ENCODE measurements around the gene MED13L. TPM values are rescaled to one million over a fixed set of nuclear protein-coding genes. Genes with fewer than 3 reads are reported as not detected.
"Not testable (repeated sequence)": the region's sequence is repeated elsewhere in the genome, so short reads cannot be mapped to it uniquely, and the experiment has no call there.

MED13L gene
- total RNA-seq, 1 donor from 2014 or later, result 41.9 TPM

DNA sequence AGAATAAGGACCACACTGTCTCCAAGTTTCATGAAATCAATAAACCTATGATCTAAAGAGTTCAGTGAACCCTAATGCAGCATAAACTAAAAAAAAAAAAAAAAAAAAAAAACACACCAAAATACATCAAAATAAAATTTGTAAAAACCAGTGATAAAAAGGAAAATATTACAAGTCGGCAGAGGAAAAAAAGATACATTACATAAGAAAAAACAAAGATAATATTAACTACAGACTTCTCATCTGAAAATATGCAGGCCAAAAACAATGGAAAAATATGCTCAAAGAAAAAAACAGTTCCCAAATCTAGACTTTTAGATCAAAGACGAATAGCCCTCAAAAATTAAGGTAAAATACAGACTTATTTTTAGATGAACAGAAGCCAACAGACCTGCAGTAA, 27.6 kb downstream of the MED13L start:
- ATAC-seq (no peak), DNase-seq (ENCODE audit: low spot score) (no peak)

- DNase-seq (ENCODE audit: low spot score) (no peak), ATAC-seq (peak; percentile 75)
Observed at GRCh38 chr12:116248930-116249329, 28.6 kb downstream of the MED13L start.

DNA sequence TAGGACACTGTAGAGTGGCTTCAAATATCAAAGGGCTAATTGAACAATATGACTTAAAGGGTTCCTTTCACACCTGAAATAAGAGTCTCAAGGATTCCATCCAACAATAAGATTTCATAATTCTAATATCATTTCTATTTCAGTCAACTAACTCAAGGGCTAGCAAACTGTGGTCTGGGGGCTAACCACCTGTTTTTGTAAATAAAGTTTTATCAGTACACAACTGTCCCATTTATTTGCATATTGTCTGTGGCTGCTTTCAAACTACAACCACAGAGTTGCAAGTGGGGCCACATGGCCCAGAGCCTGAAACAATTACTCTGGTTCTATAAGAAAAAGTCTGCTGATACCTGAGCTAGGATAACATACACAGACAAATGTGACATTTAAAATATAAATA, 29.1 kb downstream of the MED13L start:
- no peak for DNase-seq (ENCODE audit: low spot score)
- ATAC-seq, result no peak

DNA sequence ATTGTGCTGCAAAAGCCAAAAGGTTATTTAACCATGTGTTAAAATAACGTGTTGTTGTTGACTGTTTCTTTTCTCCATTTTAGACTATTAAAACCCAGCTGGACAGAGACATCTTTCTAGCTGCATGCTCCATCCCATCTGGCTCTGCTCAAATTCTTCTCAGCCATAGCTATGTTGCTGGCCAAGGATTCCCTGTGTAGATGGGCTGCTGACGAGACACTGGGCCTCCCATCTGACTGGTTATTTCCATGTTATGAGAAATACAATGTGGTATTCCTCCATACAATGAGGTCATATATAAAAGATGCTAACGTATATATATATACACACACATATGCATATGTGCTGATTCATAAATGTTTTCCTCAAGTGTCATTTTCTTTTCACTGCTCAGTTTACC, 30.1 kb downstream of the MED13L start:
- DNase-seq (ENCODE audit: low spot score) (no peak), ATAC-seq (no peak)

DNA sequence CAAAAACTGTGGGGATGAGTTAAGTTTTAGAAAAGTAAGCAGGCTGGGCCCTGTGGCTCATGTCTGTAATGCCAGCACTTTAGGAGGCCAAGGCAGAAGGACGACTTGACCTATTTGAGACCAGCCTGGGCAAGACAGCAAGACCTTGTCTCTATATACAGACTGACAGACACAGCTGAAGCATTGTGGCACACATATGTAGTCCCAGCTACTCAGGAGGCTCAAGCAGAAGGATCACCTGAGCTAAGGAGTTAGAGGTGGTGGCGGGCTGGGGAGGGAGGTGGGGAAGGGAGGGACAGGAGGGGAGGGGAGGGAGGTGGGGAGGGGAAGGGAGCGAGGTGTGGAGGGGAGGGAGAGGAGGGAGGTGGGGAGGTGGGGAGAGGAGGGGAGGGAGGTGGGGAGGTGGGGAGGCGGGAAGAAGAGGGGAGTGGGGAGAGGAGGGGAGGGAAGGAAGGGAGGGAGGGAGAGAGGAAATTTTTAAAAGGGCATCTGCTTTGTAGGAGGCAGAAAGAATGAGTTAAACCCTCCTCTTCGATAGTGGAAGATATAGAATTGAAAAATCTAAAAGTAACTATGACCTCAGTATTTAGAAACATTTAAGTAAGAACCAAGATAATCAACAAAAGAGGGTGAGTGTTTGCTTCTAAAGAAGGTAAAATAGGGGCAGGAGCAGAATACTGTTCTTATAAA, 30.9 kb downstream of the MED13L start:
- no peak for DNase-seq (ENCODE audit: low spot score)
- ATAC-seq, result no peak

- no peak for DNase-seq (ENCODE audit: low spot score)
- no peak for ATAC-seq
Observed at GRCh38 chr12:116245189-116245588, 32.3 kb downstream of the MED13L start.

- DNase-seq (ENCODE audit: low spot score), result no peak
- ATAC-seq, result no peak
Observed at GRCh38 chr12:116244474-116245090, 32.9 kb downstream of the MED13L start.

DNA sequence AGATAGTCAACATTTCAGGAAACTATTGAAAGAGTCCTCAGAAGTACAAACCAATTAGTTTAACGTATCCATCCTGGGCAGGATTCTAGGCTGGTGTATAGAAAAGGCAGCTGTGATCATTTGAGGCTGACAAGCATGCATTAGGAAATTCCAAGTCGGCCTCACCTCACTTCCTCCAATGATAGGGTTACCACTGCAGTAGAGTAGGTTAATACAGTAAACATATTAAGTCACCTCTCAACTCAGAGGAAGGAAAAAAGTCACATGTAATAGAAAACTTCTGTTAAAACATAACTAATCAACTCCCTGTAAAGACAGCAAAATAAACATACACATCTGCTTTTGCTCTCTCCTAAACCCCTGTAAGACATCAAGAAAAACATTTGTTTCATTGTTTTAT, 33.5 kb downstream of the MED13L start:
- peak; percentile 29 for ATAC-seq

GRCh38 chr12:116242740-116243139, 34.8 kb downstream of the MED13L start:
- ATAC-seq (no peak), DNase-seq (ENCODE audit: low spot score) (no peak)

More for the DNA sequence above, 33.5 kb downstream of the MED13L start:
- DNase-seq (ENCODE audit: low spot score), result no peak

DNA sequence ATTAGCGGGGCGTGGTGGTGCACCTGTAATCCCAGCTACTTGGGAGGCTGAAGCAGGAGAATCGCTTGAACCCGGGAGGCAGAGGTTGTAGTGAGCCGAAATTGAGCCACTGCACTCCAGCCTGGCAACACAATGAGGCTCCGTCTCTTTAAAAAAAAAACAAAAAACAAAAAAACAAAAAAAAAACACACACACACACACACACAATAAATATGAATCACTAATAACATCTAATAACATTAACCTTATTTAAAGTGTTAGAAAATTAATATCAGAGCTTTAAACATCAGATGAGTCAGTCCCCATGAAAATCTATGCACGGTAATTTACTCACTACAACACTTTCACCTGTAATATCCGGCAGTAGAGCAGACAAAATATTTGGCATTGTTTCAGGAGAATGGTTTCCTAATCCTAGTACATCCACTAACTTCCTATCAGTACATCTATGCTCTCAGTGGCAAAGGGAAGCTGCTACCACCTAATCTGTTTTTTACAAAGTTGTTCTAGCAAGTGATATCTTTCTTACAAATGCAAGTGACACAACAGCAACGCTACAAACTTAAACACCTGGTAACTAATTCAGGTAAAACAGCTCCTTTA, 36.2 kb downstream of the MED13L start:
- ATAC-seq, result peak; percentile 82
- DNase-seq (ENCODE audit: low spot score), result no peak

GRCh38 chr12:116238570-116239119, 38.8 kb downstream of the MED13L start:
- not testable (repeated sequence) for ATAC-seq; DNase-seq (ENCODE audit: low spot score)

DNA sequence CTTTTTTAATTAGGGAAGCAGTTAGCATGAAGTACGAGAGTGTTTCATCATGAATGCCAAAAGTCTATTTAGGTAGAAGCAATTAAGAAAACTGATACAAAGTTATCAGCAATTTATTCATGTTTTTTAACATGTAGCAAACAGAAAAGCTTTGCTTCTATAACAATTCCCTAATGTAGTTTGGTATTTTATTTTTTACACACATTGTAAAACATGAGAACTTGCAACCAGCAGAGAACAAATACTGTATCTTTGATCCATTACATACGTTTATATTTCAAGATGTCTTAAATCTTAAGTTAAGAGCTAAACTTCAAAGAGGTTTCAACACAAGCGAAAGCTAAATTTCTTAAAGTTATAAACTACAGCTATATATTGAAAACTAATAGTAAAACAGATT, 39.3 kb downstream of the MED13L start:
- DNase-seq (ENCODE audit: low spot score), result no peak
- no peak for ATAC-seq

GRCh38 chr12:116236976-116237375, 40.5 kb downstream of the MED13L start:
- ATAC-seq (no peak), DNase-seq (ENCODE audit: low spot score) (no peak)

DNA sequence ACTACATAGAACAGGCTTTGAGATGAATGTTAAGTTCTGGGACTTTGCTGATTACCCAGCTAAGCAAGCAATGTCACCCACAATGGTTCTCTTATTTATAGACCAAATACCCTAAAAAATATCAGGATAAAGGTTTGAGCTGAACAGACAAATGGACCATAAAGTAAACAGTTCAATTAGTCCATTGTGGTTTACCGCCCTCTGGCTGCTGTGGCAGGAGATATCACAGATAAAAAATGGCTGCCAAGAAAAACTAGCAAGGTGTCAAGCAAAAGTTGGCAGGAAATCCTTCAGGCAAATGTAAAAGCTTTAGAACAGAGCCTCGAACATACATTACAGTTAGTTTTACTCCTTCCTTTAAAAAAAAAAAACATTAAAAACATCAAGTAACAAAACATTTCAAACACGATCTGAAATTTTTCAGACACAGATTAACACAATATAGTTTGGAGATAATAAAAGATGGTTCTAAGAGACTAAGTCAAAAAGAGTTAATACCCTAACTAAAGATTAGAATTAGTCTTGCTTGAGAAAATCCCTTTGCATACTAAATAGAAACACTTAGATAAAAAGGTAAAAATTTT, 41.3 kb downstream of the MED13L start:
- DNase-seq (ENCODE audit: low spot score), result peak; percentile 56
- ATAC-seq, result peak; percentile 83

GRCh38 chr12:116234148-116234547, 43.3 kb downstream of the MED13L start:
- DNase-seq (ENCODE audit: low spot score); ATAC-seq: not testable (repeated sequence)

DNA sequence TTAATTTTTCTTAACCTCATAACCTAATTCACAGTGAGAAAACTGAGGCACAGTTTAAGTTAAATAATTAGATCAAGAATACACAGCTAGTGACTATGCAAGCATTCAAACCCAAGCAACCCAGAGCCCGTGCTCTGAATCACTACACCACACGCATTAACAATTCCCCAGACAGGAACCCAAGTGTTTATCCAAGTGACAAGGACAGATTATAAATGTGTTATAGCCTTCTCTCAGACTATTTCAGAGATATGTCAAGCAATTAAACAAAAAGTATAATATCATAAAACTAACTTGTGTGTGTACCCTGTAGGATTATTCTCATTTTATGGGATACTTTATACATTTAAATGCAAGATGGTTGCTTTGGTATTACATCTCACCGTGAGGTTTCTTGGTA, 43.8 kb downstream of the MED13L start:
- no peak for ATAC-seq
- DNase-seq (ENCODE audit: low spot score), result no peak

DNA sequence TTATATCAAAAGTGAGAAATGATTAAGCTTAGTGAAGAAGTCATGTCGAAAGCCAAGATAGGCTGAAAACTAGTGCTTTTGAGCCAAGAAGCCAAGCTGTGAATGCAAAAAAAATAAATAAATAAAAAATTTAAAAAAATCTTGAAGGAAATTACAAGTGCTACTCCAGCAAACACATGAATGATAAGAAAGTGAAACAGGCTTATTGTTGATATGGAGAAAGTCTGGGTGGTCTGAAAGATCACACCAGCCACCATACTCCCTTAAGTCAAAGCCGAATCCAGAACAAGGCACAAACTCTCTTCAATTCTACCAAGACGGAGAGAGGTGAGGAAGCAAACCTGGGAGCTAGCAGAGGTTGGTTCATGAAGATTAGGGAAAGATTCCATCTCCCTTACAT, 49.7 kb downstream of the MED13L start:
- ATAC-seq (no peak), DNase-seq (ENCODE audit: low spot score) (no peak)

- ATAC-seq (no peak), DNase-seq (ENCODE audit: low spot score) (no peak)
Observed at GRCh38 chr12:116226026-116226425, 51.5 kb downstream of the MED13L start.

GRCh38 chr12:116222358-116222757, 55.1 kb downstream of the MED13L start:
- peak; percentile 75 for DNase-seq (ENCODE audit: low spot score)
- ATAC-seq, result peak; percentile 73

DNA sequence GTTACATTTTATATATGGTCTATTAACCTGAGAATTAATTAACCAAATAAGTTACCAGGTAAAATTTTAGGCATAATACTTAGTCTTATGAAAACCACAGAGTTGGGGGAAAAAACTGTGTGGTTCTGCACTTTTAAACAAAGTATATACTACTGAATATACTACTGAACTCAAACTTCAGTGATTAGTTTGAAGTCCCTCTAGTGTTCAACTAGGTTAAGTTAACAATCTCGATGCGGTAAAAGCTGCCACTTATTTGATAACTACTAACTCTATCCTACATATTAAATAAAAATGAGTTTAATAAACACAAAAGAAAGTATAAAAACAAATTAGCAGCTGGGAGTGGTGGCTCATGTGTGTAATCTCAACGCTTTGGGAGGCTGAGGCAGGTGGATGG, 56.7 kb downstream of the MED13L start:
- no peak for DNase-seq (ENCODE audit: low spot score)
- ATAC-seq, result no peak

GRCh38 chr12:116217045-116217735, 60.3 kb downstream of the MED13L start:
- ATAC-seq, result no peak

More at GRCh38 chr12:116217045-116217735, 60.3 kb downstream of the MED13L start:
- no peak for DNase-seq (ENCODE audit: low spot score)

All from left lobe of liver (tissue), 2 donors.